Astrocyte (in vitro differentiated cells and primary cell): ENCODE data around the gene TSBP1. TPM values are rescaled to one million over a fixed set of nuclear protein-coding genes. Genes with fewer than 3 reads are reported as not detected.
"Not testable (repeated sequence)": the region's sequence is repeated elsewhere in the genome, so short reads cannot be mapped to it uniquely, and the experiment has no call there.

Experiments used
- DNase-seq: peaks from one replicate; pipeline ENCODE4 v3.0.0-alpha.2; 2010; ENCODE audit warnings: low read depth
- FAIRE-seq: peaks from 2 replicates; lab custom pipeline; 2011; peaks lifted over from hg19 to GRCh38; lab: Jason Lieb, UNC
- H2AFZ ChIP-seq: 2 replicates; pipeline ENCODE4 v1.6.0; 2012; ENCODE audit warnings: low read depth, low read length, inconsistent platforms
- H3K27ac ChIP-seq: 2 replicates; pipeline ENCODE4 v1.5.1; 2011; ENCODE audit warnings: low read depth, low read length, inconsistent platforms
- H3K27me3 ChIP-seq: 2 replicates; pipeline ENCODE4 v1.6.0; 2011; ENCODE audit warnings: low read length, inconsistent platforms; ENCODE audit not compliant: insufficient read depth
- H3K36me3 ChIP-seq: 2 replicates; pipeline ENCODE4 v1.5.1; 2011; ENCODE audit warnings: low read length, inconsistent platforms; ENCODE audit not compliant: insufficient read depth
- H3K4me1 ChIP-seq: 2 replicates; pipeline ENCODE4 v1.5.1; 2011; ENCODE audit warnings: low read length, inconsistent platforms; ENCODE audit not compliant: insufficient read depth
- H3K4me2 ChIP-seq: 2 replicates; pipeline ENCODE4 v1.6.0; 2012; ENCODE audit warnings: low read length, inconsistent platforms
- H3K4me3 ChIP-seq: 2 replicates; pipeline ENCODE4 v1.5.1; 2011; ENCODE audit warnings: low read depth, mild to moderate bottlenecking, low read length, inconsistent platforms; ENCODE audit not compliant: insufficient read depth
- H3K79me2 ChIP-seq: 2 replicates; pipeline ENCODE4 v1.6.0; 2012; ENCODE audit warnings: mild to moderate bottlenecking, low read length, inconsistent platforms; ENCODE audit not compliant: insufficient read depth
- H3K9ac ChIP-seq: 2 replicates; pipeline ENCODE4 v1.6.0; 2012; ENCODE audit warnings: mild to moderate bottlenecking, low read length, inconsistent platforms
- H3K9me3 ChIP-seq: 2 replicates; pipeline ENCODE4 v1.5.1; 2012; ENCODE audit warnings: low read depth, mild to moderate bottlenecking, low read length, inconsistent platforms; ENCODE audit not compliant: insufficient read depth
- H4K20me1 ChIP-seq: 2 replicates; pipeline ENCODE4 v1.6.0; 2012; ENCODE audit warnings: low read length, inconsistent platforms; ENCODE audit not compliant: insufficient read depth
- H3K27ac Mint-ChIP-seq: one replicate; pipeline ENCODE4 v1.8.0; 2021; ENCODE audit warnings: mild to moderate bottlenecking, mixed read lengths; ENCODE audit not compliant: unreplicated experiment
- H3K27me3 Mint-ChIP-seq: one replicate; pipeline ENCODE4 v1.8.0; 2021; ENCODE audit warnings: low read depth, mixed read lengths; ENCODE audit not compliant: unreplicated experiment
- H3K36me3 Mint-ChIP-seq: one replicate; pipeline ENCODE4 v1.8.0; 2021; ENCODE audit warnings: low read depth, mixed read lengths; ENCODE audit not compliant: unreplicated experiment
- H3K4me1 Mint-ChIP-seq: one replicate; pipeline ENCODE4 v1.8.0; 2021; ENCODE audit warnings: low read depth, mixed read lengths; ENCODE audit not compliant: unreplicated experiment
- H3K4me3 Mint-ChIP-seq: one replicate; pipeline ENCODE4 v1.8.0; 2021; ENCODE audit warnings: mild to moderate bottlenecking, moderate library complexity, mixed read lengths; ENCODE audit not compliant: unreplicated experiment
- H3K9me3 Mint-ChIP-seq: one replicate; pipeline ENCODE4 v1.8.0; 2021; ENCODE audit warnings: mild to moderate bottlenecking, mixed read lengths; ENCODE audit not compliant: unreplicated experiment
- CTCF ChIP-seq: IDR thresholded peaks from 2 replicates; pipeline ENCODE4 v1.5.1; 2011; ENCODE audit warnings: low read depth, mild to moderate bottlenecking, inconsistent platforms, low read length, moderate library complexity; ENCODE audit not compliant: insufficient read depth
- EZH2 ChIP-seq: IDR thresholded peaks from 2 replicates; pipeline ENCODE4 v1.6.1; 2012; ENCODE audit warnings: mild to moderate bottlenecking, low read length, inconsistent platforms; ENCODE audit not compliant: insufficient read depth
- total RNA-seq: library from RNA; stranded (reverse); gene quantifications from 2 replicates; pipeline ENCODE4 v1.2.1, GENCODE V29; 2021

TSBP1 gene
- total RNA-seq, 1 donor from 2014 or later: not detected

- Histone ChIP-seq H3K36me3 (no peaks in the 10 kb centered on the region), H3K79me2 (no peaks in the 10 kb centered on the region), H2AFZ (no peak overlapping the region), H3K27ac (no peak overlapping the region), H3K4me3 (no peak overlapping the region), H4K20me1 (no peaks in the 10 kb centered on the region), H3K9ac (no peak overlapping the region), H3K27me3 (no peaks in the 10 kb centered on the region), H3K4me2 (no peak overlapping the region), H3K9me3 (no peaks in the 10 kb centered on the region), H3K4me1 (no peaks in the 10 kb centered on the region)
- Mint-ChIP-seq H3K36me3 (no peaks in the 10 kb centered on the region), H3K9me3 (no peaks in the 10 kb centered on the region), H3K4me3 (no peak overlapping the region), H3K27me3 (no peaks in the 10 kb centered on the region), H3K27ac (no peak overlapping the region), H3K4me1 (no peaks in the 10 kb centered on the region)
- DNase-seq (no peak), FAIRE-seq (no peak)
- TF ChIP-seq CTCF (no peak), EZH2 (no peak)
Measured at GRCh38 chr6:32271429-32271828, 100.3 kb downstream of the TSBP1 start.

- H3K9me3 ChIP-seq, H3K4me2 ChIP-seq, H3K79me2 ChIP-seq, H3K27me3 Mint-ChIP-seq, H4K20me1 ChIP-seq, H3K9ac ChIP-seq, H3K27ac Mint-ChIP-seq, H3K36me3 Mint-ChIP-seq, H3K4me3 ChIP-seq, H3K27ac ChIP-seq, FAIRE-seq, H3K27me3 ChIP-seq, H3K4me1 ChIP-seq, H2AFZ ChIP-seq, H3K4me3 Mint-ChIP-seq, H3K9me3 Mint-ChIP-seq, H3K36me3 ChIP-seq, H3K4me1 Mint-ChIP-seq, DNase-seq: not testable (repeated sequence)
Measured at GRCh38 chr6:32268459-32268858, 103.2 kb downstream of the TSBP1 start.

- no peak overlapping the region for H3K27ac Mint-ChIP-seq
- Histone ChIP-seq H3K4me3 (no peak overlapping the region), H3K27ac (no peak overlapping the region), H2AFZ (no peak overlapping the region), H3K9me3 (no peaks in the 10 kb centered on the region), H3K79me2 (no peaks in the 10 kb centered on the region), H3K27me3 (no peaks in the 10 kb centered on the region), H3K4me1 (no peaks in the 10 kb centered on the region), H4K20me1 (no peaks in the 10 kb centered on the region), H3K4me2 (no peak overlapping the region), H3K36me3 (no peaks in the 10 kb centered on the region), H3K9ac (no peak overlapping the region)
- no peak for FAIRE-seq
- TF ChIP-seq CTCF (no peak), EZH2 (no peak)
- peaks cover 5% of the 10 kb centered on the region for H3K9me3 Mint-ChIP-seq
- H3K36me3 Mint-ChIP-seq: no peaks in the 10 kb centered on the region
- peaks cover 5% of the 10 kb centered on the region for H3K27me3 Mint-ChIP-seq
- H3K4me3 Mint-ChIP-seq: no peak overlapping the region
- no peak for DNase-seq
- H3K4me1 Mint-ChIP-seq: no peaks in the 10 kb centered on the region
Measured at GRCh38 chr6:32267035-32267434, 104.7 kb downstream of the TSBP1 start.

GRCh38 chr6:32257262-32257661, 114.4 kb downstream of the TSBP1 start:
- not testable (repeated sequence) for H3K4me1 Mint-ChIP-seq, H3K9me3 Mint-ChIP-seq

More at GRCh38 chr6:32257262-32257661, 114.4 kb downstream of the TSBP1 start:
- H3K36me3 ChIP-seq, H3K27ac ChIP-seq, H3K27me3 Mint-ChIP-seq, H3K27ac Mint-ChIP-seq, H3K4me2 ChIP-seq, H3K79me2 ChIP-seq, H3K9ac ChIP-seq, H3K27me3 ChIP-seq, FAIRE-seq, H3K4me3 ChIP-seq, H2AFZ ChIP-seq, H3K9me3 ChIP-seq, DNase-seq, H3K4me3 Mint-ChIP-seq, H4K20me1 ChIP-seq, H3K4me1 ChIP-seq, H3K36me3 Mint-ChIP-seq: not testable (repeated sequence)
